GM23338 (cell line): ENCODE results near the gene AP1G2. TPM values are rescaled to one million over a fixed set of nuclear protein-coding genes. Genes with fewer than 3 reads are reported as not detected.
"Not testable (repeated sequence)": the region's sequence is repeated elsewhere in the genome, so short reads cannot be mapped to it uniquely, and the experiment has no call there.

Source experiments
- ATAC-seq: fragments of 200-7000 bp; cut with Tn5 transposase; 3 replicates; pipeline ENCODE4 v1.9.1; 2020
- DNase-seq: peaks from one replicate; pipeline ENCODE4 v3.0.0-alpha.2; 2015; ENCODE audit warnings: low spot score
- H2AFZ ChIP-seq: fragments of 200-600 bp; sonication (generic); 2 replicates; pipeline ENCODE4 v1.8.0; 2016; ENCODE audit warnings: antibody characterized with exemption, mild to moderate bottlenecking, moderate library complexity
- H3F3A ChIP-seq: fragments of 200-600 bp; sonication (generic); replicated peaks from 2 replicates; pipeline ENCODE4 v1.8.0; 2017; ENCODE audit warnings: antibody characterized with exemption, mixed run types, low read depth
- H3K27ac ChIP-seq: fragments of 200-600 bp; sonication (generic); 2 replicates; pipeline ENCODE4 v1.6.1; 2016; ENCODE audit warnings: low read depth
- H3K27me3 ChIP-seq: fragments of 200-600 bp; sonication (generic); 2 replicates; pipeline ENCODE4 v1.8.0; 2016; ENCODE audit warnings: mild to moderate bottlenecking, mixed run types, moderate library complexity; ENCODE audit not compliant: insufficient read depth
- H3K36me3 ChIP-seq: fragments of 200-600 bp; sonication (generic); 2 replicates; pipeline ENCODE4 v1.8.0; 2016; ENCODE audit warnings: mild to moderate bottlenecking; ENCODE audit not compliant: insufficient read depth
- H3K4me1 ChIP-seq: fragments of 200-600 bp; sonication (generic); 2 replicates; pipeline ENCODE4 v1.8.0; 2016; ENCODE audit warnings: mild to moderate bottlenecking, moderate library complexity; ENCODE audit not compliant: insufficient read depth
- H3K4me2 ChIP-seq: fragments of 200-600 bp; sonication (generic); 2 replicates; pipeline ENCODE4 v1.7.1; 2017; ENCODE audit warnings: mixed run types
- H3K4me3 ChIP-seq: fragments of 200-600 bp; sonication (generic); 2 replicates; pipeline ENCODE4 v1.6.1; 2016; ENCODE audit warnings: mixed run types
- H3K79me2 ChIP-seq: fragments of 200-600 bp; sonication (generic); replicated peaks from 2 replicates; pipeline ENCODE4 v1.8.0; 2017; ENCODE audit warnings: mild to moderate bottlenecking; ENCODE audit not compliant: insufficient read depth
- H3K9me2 ChIP-seq: fragments of 200-600 bp; sonication (generic); 2 replicates; pipeline ENCODE4 v1.8.0; 2017; ENCODE audit not compliant: insufficient read depth
- H4K20me1 ChIP-seq: fragments of 200-600 bp; sonication (generic); replicated peaks from 2 replicates; pipeline ENCODE4 v1.8.0; 2017; ENCODE audit warnings: mild to moderate bottlenecking; ENCODE audit not compliant: insufficient read depth
- H3K27ac Mint-ChIP-seq: 2 replicates; pipeline ENCODE4 v1.8.0; 2020; ENCODE audit warnings: inconsistent platforms, mild to moderate bottlenecking, moderate library complexity, mixed read lengths
- H3K27me3 Mint-ChIP-seq: 3 replicates; pipeline ENCODE4 v1.8.0; 2022; ENCODE audit warnings: low read depth, mild to moderate bottlenecking, moderate library complexity, mixed read lengths, inconsistent platforms; ENCODE audit not compliant: insufficient read depth, poor library complexity
- H3K36me3 Mint-ChIP-seq: 3 replicates; pipeline ENCODE4 v1.8.0; 2021; ENCODE audit warnings: low read depth, mild to moderate bottlenecking, inconsistent platforms, moderate library complexity, mixed read lengths
- H3K4me1 Mint-ChIP-seq: 3 replicates; pipeline ENCODE4 v1.8.0; 2020; ENCODE audit warnings: mild to moderate bottlenecking, inconsistent platforms, mixed read lengths
- H3K4me3 Mint-ChIP-seq: 3 replicates; pipeline ENCODE4 v1.8.0; 2021; ENCODE audit warnings: moderate library complexity, mild to moderate bottlenecking, inconsistent platforms, mixed read lengths
- H3K9me3 Mint-ChIP-seq: 3 replicates; pipeline ENCODE4 v1.8.0; 2020; ENCODE audit warnings: moderate library complexity, mild to moderate bottlenecking, inconsistent platforms, mixed read lengths
- EZH2 ChIP-seq: fragments of 200-600 bp; sonication (generic); IDR thresholded peaks from one replicate; pipeline ENCODE4 v1.8.0; 2017; ENCODE audit warnings: antibody characterized with exemption, mild to moderate bottlenecking, low read depth; ENCODE audit not compliant: unreplicated experiment
- NANOG ChIP-seq: IDR thresholded peaks from 2 replicates; pipeline ENCODE4 v1.6.1; 2016; ENCODE audit warnings: antibody characterized with exemption, borderline replicate concordance
- STAT1 ChIP-seq: IDR thresholded peaks from one replicate; pipeline ENCODE4 v1.6.1; 2016; ENCODE audit warnings: antibody characterized with exemption; ENCODE audit not compliant: unreplicated experiment
- ZNF331 ChIP-seq: fragments of 250-450 bp; sonication (Bioruptor Pico); IDR thresholded peaks from 2 replicates; pipeline ENCODE4 v1.5.0; 2020; ENCODE audit warnings: low read depth, mild to moderate bottlenecking, moderate library complexity
- polyA plus RNA-seq: library from polyadenylated mRNA; unstranded; fragments of >200 nt; fragmentation: Nextera tagmentation; extraction: Ambion mirVana; gene quantifications from 2 replicates; pipeline ENCODE4 v1.2.1, GENCODE V29; 2016
- total RNA-seq: library from RNA; depleted of rRNA; stranded (reverse); fragments of >200 nt; shearing (Covaris generic); gene quantifications from 2 replicates; pipeline ENCODE4 v1.2.3, GENCODE V29; 2014
- TF ChIP-seq, protein P1 (sequence below): fragments of 250-450 bp; sonication (Bioruptor Pico); IDR thresholded peaks from 2 replicates; pipeline ENCODE4 v1.5.0; 2020; ENCODE audit warnings: mild to moderate bottlenecking, moderate library complexity
- TF ChIP-seq, protein P2 (sequence below), 2 experiments: fragments of 200-600 bp in 1 of 2; sonication (generic) in 1 of 2; conservative IDR thresholded peaks; 2 replicates each; pipeline versions ENCODE4 v1.5.1 to v1.6.1; 2016 to 2017; ENCODE audit warnings: antibody characterized with exemption in 2 of 2, low read depth in 2 of 2, mild to moderate bottlenecking in 2 of 2, moderate library complexity in 1 of 2

Gene AP1G2
- total and polyA plus RNA-seq, 2 experiments from 2014 or later = 55.3 to 63.5 TPM

DNA sequence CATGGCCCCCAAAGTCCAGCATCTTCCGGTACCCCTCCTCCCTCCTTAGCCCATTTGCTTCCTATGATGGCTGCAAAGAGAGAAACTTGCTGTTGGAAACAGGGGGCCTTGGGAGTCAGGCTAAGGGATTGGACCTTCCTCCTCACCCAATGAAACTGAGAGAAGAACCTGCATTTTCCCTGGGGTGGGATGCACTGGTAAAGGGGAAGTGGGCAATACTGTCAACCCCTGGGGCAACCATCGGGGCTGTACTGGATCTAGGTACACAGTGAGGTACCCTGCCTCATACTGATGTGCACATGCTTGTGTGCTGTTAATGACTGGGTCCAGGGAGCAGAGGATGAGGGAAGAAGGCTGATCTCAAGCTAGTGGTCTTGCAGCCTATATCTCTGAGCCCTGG lies 22.0 kb upstream of the AP1G2 start (continued):
- TF ChIP-seq, protein P1, sequence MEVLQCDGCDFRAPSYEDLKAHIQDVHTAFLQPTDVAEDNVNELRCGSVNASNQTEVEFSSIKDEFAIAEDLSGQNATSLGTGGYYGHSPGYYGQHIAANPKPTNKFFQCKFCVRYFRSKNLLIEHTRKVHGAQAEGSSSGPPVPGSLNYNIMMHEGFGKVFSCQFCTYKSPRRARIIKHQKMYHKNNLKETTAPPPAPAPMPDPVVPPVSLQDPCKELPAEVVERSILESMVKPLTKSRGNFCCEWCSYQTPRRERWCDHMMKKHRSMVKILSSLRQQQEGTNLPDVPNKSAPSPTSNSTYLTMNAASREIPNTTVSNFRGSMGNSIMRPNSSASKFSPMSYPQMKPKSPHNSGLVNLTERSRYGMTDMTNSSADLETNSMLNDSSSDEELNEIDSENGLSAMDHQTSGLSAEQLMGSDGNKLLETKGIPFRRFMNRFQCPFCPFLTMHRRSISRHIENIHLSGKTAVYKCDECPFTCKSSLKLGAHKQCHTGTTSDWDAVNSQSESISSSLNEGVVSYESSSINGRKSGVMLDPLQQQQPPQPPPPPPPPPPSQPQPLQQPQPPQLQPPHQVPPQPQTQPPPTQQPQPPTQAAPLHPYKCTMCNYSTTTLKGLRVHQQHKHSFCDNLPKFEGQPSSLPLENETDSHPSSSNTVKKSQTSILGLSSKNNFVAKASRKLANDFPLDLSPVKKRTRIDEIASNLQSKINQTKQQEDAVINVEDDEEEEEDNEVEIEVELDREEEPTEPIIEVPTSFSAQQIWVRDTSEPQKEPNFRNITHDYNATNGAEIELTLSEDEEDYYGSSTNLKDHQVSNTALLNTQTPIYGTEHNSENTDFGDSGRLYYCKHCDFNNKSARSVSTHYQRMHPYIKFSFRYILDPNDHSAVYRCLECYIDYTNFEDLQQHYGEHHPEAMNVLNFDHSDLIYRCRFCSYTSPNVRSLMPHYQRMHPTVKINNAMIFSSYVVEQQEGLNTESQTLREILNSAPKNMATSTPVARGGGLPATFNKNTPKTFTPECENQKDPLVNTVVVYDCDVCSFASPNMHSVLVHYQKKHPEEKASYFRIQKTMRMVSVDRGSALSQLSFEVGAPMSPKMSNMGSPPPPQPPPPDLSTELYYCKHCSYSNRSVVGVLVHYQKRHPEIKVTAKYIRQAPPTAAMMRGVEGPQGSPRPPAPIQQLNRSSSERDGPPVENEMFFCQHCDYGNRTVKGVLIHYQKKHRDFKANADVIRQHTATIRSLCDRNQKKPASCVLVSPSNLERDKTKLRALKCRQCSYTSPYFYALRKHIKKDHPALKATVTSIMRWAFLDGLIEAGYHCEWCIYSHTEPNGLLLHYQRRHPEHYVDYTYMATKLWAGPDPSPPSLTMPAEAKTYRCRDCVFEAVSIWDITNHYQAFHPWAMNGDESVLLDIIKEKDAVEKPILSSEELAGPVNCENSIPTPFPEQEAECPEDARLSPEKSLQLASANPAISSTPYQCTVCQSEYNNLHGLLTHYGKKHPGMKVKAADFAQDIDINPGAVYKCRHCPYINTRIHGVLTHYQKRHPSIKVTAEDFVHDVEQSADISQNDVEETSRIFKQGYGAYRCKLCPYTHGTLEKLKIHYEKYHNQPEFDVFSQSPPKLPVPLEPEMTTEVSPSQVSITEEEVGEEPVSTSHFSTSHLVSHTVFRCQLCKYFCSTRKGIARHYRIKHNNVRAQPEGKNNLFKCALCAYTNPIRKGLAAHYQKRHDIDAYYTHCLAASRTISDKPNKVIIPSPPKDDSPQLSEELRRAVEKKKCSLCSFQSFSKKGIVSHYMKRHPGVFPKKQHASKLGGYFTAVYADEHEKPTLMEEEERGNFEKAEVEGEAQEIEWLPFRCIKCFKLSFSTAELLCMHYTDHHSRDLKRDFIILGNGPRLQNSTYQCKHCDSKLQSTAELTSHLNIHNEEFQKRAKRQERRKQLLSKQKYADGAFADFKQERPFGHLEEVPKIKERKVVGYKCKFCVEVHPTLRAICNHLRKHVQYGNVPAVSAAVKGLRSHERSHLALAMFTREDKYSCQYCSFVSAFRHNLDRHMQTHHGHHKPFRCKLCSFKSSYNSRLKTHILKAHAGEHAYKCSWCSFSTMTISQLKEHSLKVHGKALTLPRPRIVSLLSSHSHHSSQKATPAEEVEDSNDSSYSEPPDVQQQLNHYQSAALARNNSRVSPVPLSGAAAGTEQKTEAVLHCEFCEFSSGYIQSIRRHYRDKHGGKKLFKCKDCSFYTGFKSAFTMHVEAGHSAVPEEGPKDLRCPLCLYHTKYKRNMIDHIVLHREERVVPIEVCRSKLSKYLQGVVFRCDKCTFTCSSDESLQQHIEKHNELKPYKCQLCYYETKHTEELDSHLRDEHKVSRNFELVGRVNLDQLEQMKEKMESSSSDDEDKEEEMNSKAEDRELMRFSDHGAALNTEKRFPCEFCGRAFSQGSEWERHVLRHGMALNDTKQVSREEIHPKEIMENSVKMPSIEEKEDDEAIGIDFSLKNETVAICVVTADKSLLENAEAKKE (CRISPR knock-in tag) = no peak
- no peak for TF ChIP-seq STAT1
- TF ChIP-seq ZNF331 (CRISPR knock-in tag) = no peak
- TF ChIP-seq EZH2 = no peak

DNA sequence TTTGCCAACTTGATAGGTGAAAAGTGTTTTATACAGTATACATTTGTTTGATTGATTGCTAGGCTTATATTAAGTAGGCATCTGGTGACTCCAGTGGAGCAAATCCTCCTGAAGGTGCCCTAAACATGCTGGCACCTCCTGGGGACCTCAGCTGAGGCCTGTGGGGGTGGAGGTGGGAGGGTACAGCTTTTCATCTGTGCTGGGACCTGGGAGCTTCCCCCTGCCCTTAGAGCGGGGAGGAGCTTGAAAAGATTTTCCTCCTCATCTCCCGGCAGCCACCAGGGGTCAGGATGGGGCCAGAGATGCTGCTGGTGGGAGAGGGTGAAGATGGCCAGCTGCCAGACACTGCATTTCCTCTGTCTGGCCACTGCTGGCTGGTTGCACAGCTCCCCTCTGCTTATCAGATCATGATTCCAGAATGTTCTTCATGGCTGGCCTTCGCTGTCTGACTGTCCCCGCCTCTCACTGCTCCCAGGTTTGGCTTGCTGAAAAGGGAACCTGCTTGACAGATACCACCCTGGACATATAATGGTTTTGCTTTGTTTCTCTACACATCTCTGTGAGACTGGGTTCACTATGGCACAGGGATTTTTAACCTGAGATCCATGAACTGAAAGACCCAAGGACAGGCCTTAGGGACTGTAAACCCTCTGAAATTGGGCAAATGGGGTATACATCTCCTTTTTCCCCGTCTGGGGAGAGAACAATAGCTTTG lies 21.4 kb upstream of the AP1G2 start:
- no peaks in the 10 kb centered on the region for H3K9me2 ChIP-seq
- peak overlapping the region; percentile 98 for H2AFZ ChIP-seq
- ATAC-seq (peak; percentile 99), DNase-seq (peak; percentile 93)
- peaks cover 10% of the 10 kb centered on the region; the same call in 2 of the 3 replicates for H3K9me3 Mint-ChIP-seq
- H3K4me3 Mint-ChIP-seq = no peak overlapping the region
- H3K27ac ChIP-seq = no peak overlapping the region
- no peaks in the 10 kb centered on the region for H3F3A ChIP-seq
- H3K36me3 ChIP-seq = no peaks in the 10 kb centered on the region
- peaks cover 4% of the 10 kb centered on the region; the same call in 1 of the 2 replicates for H3K4me1 ChIP-seq
- no peaks in the 10 kb centered on the region for H3K79me2 ChIP-seq
- 0 out of 2 replicates have a peak overlapping the region, but pooled peaks have one; percentile 8 for H3K27ac Mint-ChIP-seq
- peaks cover under 1% of the 10 kb centered on the region; the same call in 1 of the 3 replicates for H3K36me3 Mint-ChIP-seq
- H3K27me3 ChIP-seq = no peaks in the 10 kb centered on the region
- no peak overlapping the region for H3K4me3 ChIP-seq
- H3K4me1 Mint-ChIP-seq = peaks cover 12% of the 10 kb centered on the region
- no peaks in the 10 kb centered on the region for H4K20me1 ChIP-seq
- H3K27me3 Mint-ChIP-seq = peaks cover 7% of the 10 kb centered on the region
- H3K4me2 ChIP-seq = peak overlapping the region; percentile 42; the same call in 1 of the 2 replicates
- TF ChIP-seq, protein P2, sequence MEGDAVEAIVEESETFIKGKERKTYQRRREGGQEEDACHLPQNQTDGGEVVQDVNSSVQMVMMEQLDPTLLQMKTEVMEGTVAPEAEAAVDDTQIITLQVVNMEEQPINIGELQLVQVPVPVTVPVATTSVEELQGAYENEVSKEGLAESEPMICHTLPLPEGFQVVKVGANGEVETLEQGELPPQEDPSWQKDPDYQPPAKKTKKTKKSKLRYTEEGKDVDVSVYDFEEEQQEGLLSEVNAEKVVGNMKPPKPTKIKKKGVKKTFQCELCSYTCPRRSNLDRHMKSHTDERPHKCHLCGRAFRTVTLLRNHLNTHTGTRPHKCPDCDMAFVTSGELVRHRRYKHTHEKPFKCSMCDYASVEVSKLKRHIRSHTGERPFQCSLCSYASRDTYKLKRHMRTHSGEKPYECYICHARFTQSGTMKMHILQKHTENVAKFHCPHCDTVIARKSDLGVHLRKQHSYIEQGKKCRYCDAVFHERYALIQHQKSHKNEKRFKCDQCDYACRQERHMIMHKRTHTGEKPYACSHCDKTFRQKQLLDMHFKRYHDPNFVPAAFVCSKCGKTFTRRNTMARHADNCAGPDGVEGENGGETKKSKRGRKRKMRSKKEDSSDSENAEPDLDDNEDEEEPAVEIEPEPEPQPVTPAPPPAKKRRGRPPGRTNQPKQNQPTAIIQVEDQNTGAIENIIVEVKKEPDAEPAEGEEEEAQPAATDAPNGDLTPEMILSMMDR (conservative IDR thresholded peaks at IDR 0.05; ENCODE audit: low read depth in 2 of 2) = peak; percentile 73 to 92
- TF ChIP-seq NANOG = no peak

DNA sequence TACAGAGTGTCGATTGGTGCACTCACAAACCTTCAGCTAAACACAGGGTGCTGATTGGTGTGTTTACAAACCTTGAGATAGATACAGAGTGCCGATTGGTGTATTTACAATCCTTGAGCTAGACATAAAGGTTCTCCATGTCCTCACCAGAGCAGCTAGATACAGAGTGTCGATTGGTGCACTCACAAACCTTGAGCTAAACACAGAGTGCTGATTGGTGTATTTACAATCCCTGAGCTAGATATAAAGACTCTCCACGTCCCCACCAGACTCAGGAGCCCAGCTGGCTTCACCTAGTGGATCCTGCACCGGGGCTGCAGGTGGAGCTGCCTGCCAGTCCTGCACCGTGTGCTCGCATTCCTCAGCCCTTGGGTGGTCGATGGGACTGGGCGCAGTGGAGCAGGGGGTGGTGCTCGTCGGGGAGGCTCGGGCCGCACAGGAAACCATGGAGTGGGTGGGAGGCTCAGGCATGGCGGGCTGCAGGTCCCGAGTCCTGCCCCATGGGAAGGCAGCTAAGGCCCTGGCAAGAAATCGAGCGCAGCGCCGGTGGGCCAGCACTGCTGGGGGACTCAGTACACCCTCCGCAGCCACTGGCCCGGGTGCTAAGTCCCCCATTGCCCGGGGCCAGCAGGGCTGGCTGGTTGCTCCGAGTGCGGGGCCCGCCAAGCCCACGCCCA lies 17.1 kb upstream of the AP1G2 start:
- peaks cover 17% of the 10 kb centered on the region; the same call in 2 of the 3 replicates for H3K9me3 Mint-ChIP-seq
- not testable (repeated sequence) for H4K20me1 ChIP-seq, H3K4me1 ChIP-seq, H3K79me2 ChIP-seq, H2AFZ ChIP-seq, H3K4me3 ChIP-seq, H3K36me3 Mint-ChIP-seq, H3K9me2 ChIP-seq, H3K4me2 ChIP-seq, H3K27me3 Mint-ChIP-seq, H3K27ac ChIP-seq, ATAC-seq, H3K4me3 Mint-ChIP-seq, DNase-seq, H3K36me3 ChIP-seq, H3K27me3 ChIP-seq, H3K27ac Mint-ChIP-seq, H3F3A ChIP-seq
- H3K4me1 Mint-ChIP-seq = peaks cover 10% of the 10 kb centered on the region
